Measurements from ENCODE around the gene UFD1.

The UFD1 gene

GRCh38 chr22:19504900-19505734 lies 26.1 kb upstream of the UFD1 start:
- H3K36me3 ChIP-seq (ENCODE audit: insufficient read depth, low read length), result peaks cover 52% of the 10 kb centered on the region
- no peaks in the 10 kb centered on the region for H3K27me3 ChIP-seq (ENCODE audit: insufficient read depth, low read length)
- H3K9ac ChIP-seq (ENCODE audit: low read depth, low read length), result no peak overlapping the region
- no peak overlapping the region for H3K27ac ChIP-seq (ENCODE audit: low read depth, low read length)
- no peak overlapping the region for H3K4me3 ChIP-seq (ENCODE audit: low read length)
- WGBS, result 91% methylated on average over 17 of the region's 18 CpGs
- H3K9me3 ChIP-seq (ENCODE audit: insufficient read depth, low read depth, low read length), result no peaks in the 10 kb centered on the region
- H3K4me1 ChIP-seq (ENCODE audit: insufficient read depth, low read length), result no peaks in the 10 kb centered on the region

- H3K4me1 ChIP-seq (ENCODE audit: insufficient read depth, low read length), result no peaks in the 10 kb centered on the region
- H3K27ac ChIP-seq (ENCODE audit: low read depth, low read length), result no peak overlapping the region
- WGBS, result 91% methylated on average over 9 of the region's 9 CpGs
- H3K36me3 ChIP-seq (ENCODE audit: insufficient read depth, low read length), result peaks cover 51% of the 10 kb centered on the region
- H3K9me3 ChIP-seq (ENCODE audit: insufficient read depth, low read depth, low read length), result no peaks in the 10 kb centered on the region
- H3K27me3 ChIP-seq (ENCODE audit: insufficient read depth, low read length), result no peaks in the 10 kb centered on the region
- H3K9ac ChIP-seq (ENCODE audit: low read depth, low read length), result no peak overlapping the region; the same call in 1 of the 2 replicates
- no peak overlapping the region for H3K4me3 ChIP-seq (ENCODE audit: low read length)
Observed at GRCh38 chr22:19503869-19504268, 24.9 kb upstream of the UFD1 start.

- peaks cover 51% of the 10 kb centered on the region for H3K36me3 ChIP-seq (ENCODE audit: insufficient read depth, low read length)
- no peaks in the 10 kb centered on the region for H3K9me3 ChIP-seq (ENCODE audit: insufficient read depth, low read depth, low read length)
- no peaks in the 10 kb centered on the region for H3K4me1 ChIP-seq (ENCODE audit: insufficient read depth, low read length)
- WGBS, result 84% methylated on average over 7 of the region's 7 CpGs
- H3K4me3 ChIP-seq (ENCODE audit: low read length), result no peak overlapping the region
- H3K9ac ChIP-seq (ENCODE audit: low read depth, low read length), result no peak overlapping the region
- no peaks in the 10 kb centered on the region for H3K27me3 ChIP-seq (ENCODE audit: insufficient read depth, low read length)
- no peak overlapping the region for H3K27ac ChIP-seq (ENCODE audit: low read depth, low read length)
Observed at GRCh38 chr22:19503367-19503766, 24.4 kb upstream of the UFD1 start.

- Histone ChIP-seq H3K4me3 (ENCODE audit: low read length) (no peak overlapping the region), H3K4me1 (ENCODE audit: insufficient read depth, low read length) (no peaks in the 10 kb centered on the region), H3K27ac (ENCODE audit: low read depth, low read length) (no peak overlapping the region), H3K9me3 (ENCODE audit: insufficient read depth, low read depth, low read length) (no peaks in the 10 kb centered on the region), H3K36me3 (ENCODE audit: insufficient read depth, low read length) (peaks cover 51% of the 10 kb centered on the region), H3K9ac (ENCODE audit: low read depth, low read length) (no peak overlapping the region), H3K27me3 (ENCODE audit: insufficient read depth, low read length) (no peaks in the 10 kb centered on the region)
- WGBS, result 100% methylated on average over 3 of the region's 3 CpGs
Observed at GRCh38 chr22:19501897-19502447, 23.0 kb upstream of the UFD1 start.

- 91% methylated on average over 4 of the region's 4 CpGs for WGBS
- no peaks in the 10 kb centered on the region for H3K9me3 ChIP-seq (ENCODE audit: insufficient read depth, low read depth, low read length)
- H3K36me3 ChIP-seq (ENCODE audit: insufficient read depth, low read length), result peaks cover 54% of the 10 kb centered on the region
- no peak overlapping the region for H3K9ac ChIP-seq (ENCODE audit: low read depth, low read length)
- H3K4me3 ChIP-seq (ENCODE audit: low read length), result no peak overlapping the region
- H3K27ac ChIP-seq (ENCODE audit: low read depth, low read length), result no peak overlapping the region
- H3K4me1 ChIP-seq (ENCODE audit: insufficient read depth, low read length), result no peaks in the 10 kb centered on the region
- no peaks in the 10 kb centered on the region for H3K27me3 ChIP-seq (ENCODE audit: insufficient read depth, low read length)
Observed at GRCh38 chr22:19499880-19500242, 20.9 kb upstream of the UFD1 start.

GRCh38 chr22:19499236-19499879 lies 20.4 kb upstream of the UFD1 start:
- H3K9ac ChIP-seq (ENCODE audit: low read depth, low read length), result no peak overlapping the region
- no peaks in the 10 kb centered on the region for H3K9me3 ChIP-seq (ENCODE audit: insufficient read depth, low read depth, low read length)
- no peak overlapping the region for H3K27ac ChIP-seq (ENCODE audit: low read depth, low read length)
- H3K4me3 ChIP-seq (ENCODE audit: low read length), result no peak overlapping the region
- peaks cover 59% of the 10 kb centered on the region for H3K36me3 ChIP-seq (ENCODE audit: insufficient read depth, low read length)
- H3K4me1 ChIP-seq (ENCODE audit: insufficient read depth, low read length), result no peaks in the 10 kb centered on the region
- no peaks in the 10 kb centered on the region for H3K27me3 ChIP-seq (ENCODE audit: insufficient read depth, low read length)
- 95% methylated on average over 7 of the region's 7 CpGs for WGBS

GRCh38 chr22:19498866-19499190 lies 19.8 kb upstream of the UFD1 start:
- H3K9ac ChIP-seq (ENCODE audit: low read depth, low read length), result no peak overlapping the region
- H3K27me3 ChIP-seq (ENCODE audit: insufficient read depth, low read length), result no peaks in the 10 kb centered on the region
- H3K4me3 ChIP-seq (ENCODE audit: low read length), result no peak overlapping the region
- no peaks in the 10 kb centered on the region for H3K4me1 ChIP-seq (ENCODE audit: insufficient read depth, low read length)
- H3K27ac ChIP-seq (ENCODE audit: low read depth, low read length), result no peak overlapping the region
- WGBS, result 95% methylated on average over 3 of the region's 3 CpGs
- no peaks in the 10 kb centered on the region for H3K9me3 ChIP-seq (ENCODE audit: insufficient read depth, low read depth, low read length)
- H3K36me3 ChIP-seq (ENCODE audit: insufficient read depth, low read length), result peaks cover 65% of the 10 kb centered on the region

- 95% methylated on average over 7 of the region's 7 CpGs for WGBS
Observed at GRCh38 chr22:19498154-19498865, 19.3 kb upstream of the UFD1 start.

GRCh38 chr22:19497245-19497644 lies 18.3 kb upstream of the UFD1 start:
- WGBS, result 96% methylated on average over 3 of the region's 3 CpGs
- Histone ChIP-seq H3K27me3 (ENCODE audit: insufficient read depth, low read length) (no peaks in the 10 kb centered on the region), H3K9ac (ENCODE audit: low read depth, low read length) (no peak overlapping the region), H3K9me3 (ENCODE audit: insufficient read depth, low read depth, low read length) (no peaks in the 10 kb centered on the region), H3K4me1 (ENCODE audit: insufficient read depth, low read length) (no peaks in the 10 kb centered on the region), H3K36me3 (ENCODE audit: insufficient read depth, low read length) (peaks cover 77% of the 10 kb centered on the region), H3K4me3 (ENCODE audit: low read length) (no peak overlapping the region), H3K27ac (ENCODE audit: low read depth, low read length) (no peak overlapping the region)

More at GRCh38 chr22:19498154-19498865, 19.3 kb upstream of the UFD1 start:
- Histone ChIP-seq H3K4me1 (ENCODE audit: insufficient read depth, low read length) (no peaks in the 10 kb centered on the region), H3K9me3 (ENCODE audit: insufficient read depth, low read depth, low read length) (no peaks in the 10 kb centered on the region), H3K27me3 (ENCODE audit: insufficient read depth, low read length) (no peaks in the 10 kb centered on the region), H3K27ac (ENCODE audit: low read depth, low read length) (no peak overlapping the region), H3K9ac (ENCODE audit: low read depth, low read length) (no peak overlapping the region), H3K4me3 (ENCODE audit: low read length) (no peak overlapping the region), H3K36me3 (ENCODE audit: insufficient read depth, low read length) (peaks cover 69% of the 10 kb centered on the region)

GRCh38 chr22:19496324-19496630 lies 17.3 kb upstream of the UFD1 start:
- no peaks in the 10 kb centered on the region for H3K9me3 ChIP-seq (ENCODE audit: insufficient read depth, low read depth, low read length)
- H3K27me3 ChIP-seq (ENCODE audit: insufficient read depth, low read length), result no peaks in the 10 kb centered on the region

More at GRCh38 chr22:19496324-19496630, 17.3 kb upstream of the UFD1 start:
- H3K36me3 ChIP-seq (ENCODE audit: insufficient read depth, low read length), result peaks cover 77% of the 10 kb centered on the region
- no peak overlapping the region for H3K9ac ChIP-seq (ENCODE audit: low read depth, low read length)
- WGBS, result 100% methylated on average over 3 of the region's 3 CpGs
- no peak overlapping the region for H3K27ac ChIP-seq (ENCODE audit: low read depth, low read length)
- no peak overlapping the region for H3K4me3 ChIP-seq (ENCODE audit: low read length)
- H3K4me1 ChIP-seq (ENCODE audit: insufficient read depth, low read length), result no peaks in the 10 kb centered on the region

Measured in HUES64 (cell line).